Stimulated activated CD8-positive, alpha-beta memory T cell treated with anti-CD3 and anti-CD28 coated beads, Interleukin-7, amount 100 ng/mL, for 24 hours (primary cell): ENCODE data around the gene HTR5A.

Experiments
- DNase-seq: peaks from one replicate; pipeline ENCODE4 v3.0.0-alpha.2; 2020; ENCODE audit warnings: low read depth

HTR5A gene

GRCh38 chr7:155090684-155091083 lies 20.6 kb downstream of the HTR5A start:
- no peak for DNase-seq

- no peak for DNase-seq
Observed at GRCh38 chr7:155093596-155093995, 23.5 kb downstream of the HTR5A start.

- DNase-seq, result no peak
Observed at GRCh38 chr7:155094636-155095135, 24.6 kb downstream of the HTR5A start.

- no peak for DNase-seq
Observed at GRCh38 chr7:155097338-155097737, 27.2 kb downstream of the HTR5A start.

GRCh38 chr7:155103839-155104238 lies 33.7 kb downstream of the HTR5A start:
- no peak for DNase-seq

GRCh38 chr7:155104913-155105312 lies 34.8 kb downstream of the HTR5A start:
- DNase-seq, result no peak

GRCh38 chr7:155106356-155106755 lies 36.2 kb downstream of the HTR5A start:
- no peak for DNase-seq

GRCh38 chr7:155107126-155107525 lies 37.0 kb downstream of the HTR5A start:
- no peak for DNase-seq

- DNase-seq, result no peak
Observed at GRCh38 chr7:155108144-155108901, 38.2 kb downstream of the HTR5A start.

- no peak for DNase-seq
Observed at GRCh38 chr7:155109121-155109520, 39.0 kb downstream of the HTR5A start.

GRCh38 chr7:155115288-155115687 lies 45.2 kb downstream of the HTR5A start:
- no peak for DNase-seq

- no peak for DNase-seq
Observed at GRCh38 chr7:155119801-155120382, 49.8 kb downstream of the HTR5A start.

- DNase-seq, result no peak
Observed at GRCh38 chr7:155120460-155120859, 50.3 kb downstream of the HTR5A start.

GRCh38 chr7:155122831-155123230 lies 52.7 kb downstream of the HTR5A start:
- DNase-seq, result no peak

GRCh38 chr7:155123413-155123812 lies 53.3 kb downstream of the HTR5A start:
- no peak for DNase-seq

- no peak for DNase-seq
Observed at GRCh38 chr7:155124706-155125105, 54.6 kb downstream of the HTR5A start.

- DNase-seq, result no peak
Observed at GRCh38 chr7:155129186-155129585, 59.1 kb downstream of the HTR5A start.

GRCh38 chr7:155129789-155130188 lies 59.7 kb downstream of the HTR5A start:
- DNase-seq, result no peak

- DNase-seq, result no peak
Observed at GRCh38 chr7:155130493-155130892, 60.4 kb downstream of the HTR5A start.

- no peak for DNase-seq
Observed at GRCh38 chr7:155131090-155131489, 61.0 kb downstream of the HTR5A start.

GRCh38 chr7:155132431-155132830 lies 62.3 kb downstream of the HTR5A start:
- no peak for DNase-seq

GRCh38 chr7:155136619-155137243 lies 66.6 kb downstream of the HTR5A start:
- no peak for DNase-seq
